Activated CD8-positive, alpha-beta T cell treated with anti-CD3 and anti-CD28 coated beads for 36 hours (primary cell): ENCODE data around the gene LSP1. TPM values are rescaled to one million over a fixed set of nuclear protein-coding genes. Genes with fewer than 3 reads are reported as not detected.

Experiments
- ATAC-seq: fragments of 200-7000 bp; cut with Tn5 transposase; one replicate; pipeline ENCODE4 v1.10.0; 2021; ENCODE audit warnings: mild to moderate bottlenecking, moderate library complexity
- CTCF ChIA-PET: fragments of 350-600 bp; sonication (Branson Sonifier 250); formaldehyde crosslinking; loops from one replicate; lab custom pipeline; 2021; ENCODE audit warnings: antibody characterized with exemption; lab: Charles Lee
- POLR2A ChIA-PET: fragments of 350-600 bp; sonication (Branson Sonifier 250); formaldehyde crosslinking; loops from one replicate; lab custom pipeline; 2021; ENCODE audit warnings: antibody characterized with exemption; lab: Charles Lee
- DNase-seq: peaks from one replicate; pipeline ENCODE4 v3.0.0-alpha.2; 2020
- H3K27ac Mint-ChIP-seq: one replicate; pipeline ENCODE4 v1.8.0; 2021; ENCODE audit warnings: mild to moderate bottlenecking, mixed read lengths
- H3K27me3 Mint-ChIP-seq: one replicate; pipeline ENCODE4 v1.8.0; 2021; ENCODE audit warnings: mixed read lengths
- H3K36me3 Mint-ChIP-seq: one replicate; pipeline ENCODE4 v1.8.0; 2021; ENCODE audit warnings: low read depth, mixed read lengths
- H3K4me1 Mint-ChIP-seq: one replicate; pipeline ENCODE4 v1.8.0; 2021; ENCODE audit warnings: low read depth, mixed read lengths
- H3K4me3 Mint-ChIP-seq: one replicate; pipeline ENCODE4 v1.8.0; 2021; ENCODE audit warnings: mild to moderate bottlenecking, moderate library complexity, mixed read lengths
- H3K9me3 Mint-ChIP-seq: one replicate; pipeline ENCODE4 v1.8.0; 2021; ENCODE audit warnings: mixed read lengths
- CTCF ChIP-seq: fragments of 200-600 bp; IDR thresholded peaks from one replicate; pipeline ENCODE4 v1.8.0; 2022; ENCODE audit warnings: antibody characterized with exemption, mild to moderate bottlenecking
- intact Hi-C: fragments of 100-400 bp; cut with micrococcal nuclease; formaldehyde crosslinking; loops from one replicate; pipeline ENCODE4 v1.10.0; 2022
- total RNA-seq, 2 experiments: library from RNA; stranded (reverse); gene quantifications; one replicate each; pipeline ENCODE4 v1.2.3, GENCODE V29; 2021

LSP1 gene
- total RNA-seq, 2 experiments from 2014 or later: 247 to 251 TPM

GRCh38 chr11:1868056-1868635 lies 15.3 kb downstream of the LSP1 start:
- Mint-ChIP-seq H3K9me3 (no peaks in the 10 kb centered on the region), H3K36me3 (peaks cover 2% of the 10 kb centered on the region), H3K27me3 (no peaks in the 10 kb centered on the region), H3K4me1 (peaks cover 54% of the 10 kb centered on the region), H3K27ac (no peak overlapping the region), H3K4me3 (no peak overlapping the region)
- no peak for TF ChIP-seq CTCF
- CTCF ChIA-PET: interaction anchor here (1.2 kb wide), 1 partner anchor 14 kb away, joined by 3 read pairs; no protein-coding TSS in a partner anchor
- intact Hi-C loops: no loop called here
- no peak for ATAC-seq
- no peak for DNase-seq
- POLR2A ChIA-PET: interaction anchor here (1.1 to 1.6 kb wide), 3 partner anchors 10 to 118 kb away, joined by 3 to 5 read pairs (median 3); partner anchors contain the start of gene LSP1

GRCh38 chr11:1868636-1869291 lies 15.9 kb downstream of the LSP1 start:
- intact Hi-C loops: no loop called here
- Mint-ChIP-seq H3K27ac (no peak overlapping the region), H3K36me3 (peaks cover 2% of the 10 kb centered on the region), H3K4me1 (peaks cover 55% of the 10 kb centered on the region), H3K9me3 (no peaks in the 10 kb centered on the region), H3K4me3 (no peak overlapping the region), H3K27me3 (no peaks in the 10 kb centered on the region)
- TF ChIP-seq CTCF: no peak
- DNase-seq (no peak), ATAC-seq (no peak)
- ChIA-PET CTCF (interaction anchor here (1.2 to 2.8 kb wide), 4 partner anchors 13 to 36 kb away, joined by 4 to 34 read pairs (median 7); partner anchors contain the start of gene LSP1), POLR2A (interaction anchor here (0.9 to 3.1 kb wide), 5 partner anchors 9 to 117 kb away, joined by 3 to 20 read pairs (median 5); partner anchors contain the start of gene LSP1)

- Mint-ChIP-seq H3K36me3 (peaks cover 2% of the 10 kb centered on the region), H3K27me3 (no peaks in the 10 kb centered on the region), H3K27ac (peak overlapping the region; percentile 11), H3K4me1 (peaks cover 53% of the 10 kb centered on the region), H3K9me3 (no peaks in the 10 kb centered on the region), H3K4me3 (no peak overlapping the region)
- no peak for DNase-seq
- intact Hi-C loops: no loop called here
- no peak for TF ChIP-seq CTCF
- ATAC-seq: no peak
- POLR2A ChIA-PET: interaction anchor here (0.7 to 3.1 kb wide), 7 partner anchors 10 to 117 kb away, joined by 3 to 20 read pairs (median 3); partner anchors contain the start of gene LSP1
- CTCF ChIA-PET: interaction anchor here (1.2 to 2.8 kb wide), 4 partner anchors 12 to 37 kb away, joined by 4 to 34 read pairs (median 7); partner anchors contain the start of gene LSP1
These were observed 16.8 kb downstream of the LSP1 start for GRCh38 chr11:1869427-1870325.

GRCh38 chr11:1870326-1870696 lies 17.4 kb downstream of the LSP1 start:
- CTCF ChIA-PET: interaction anchor here (0.9 to 2.8 kb wide), 5 partner anchors 12 to 280 kb away, joined by 4 to 34 read pairs (median 5); partner anchors contain the start of gene LSP1
- DNase-seq (no peak), ATAC-seq (no peak)
- no peaks in the 10 kb centered on the region for H3K9me3 Mint-ChIP-seq
- POLR2A ChIA-PET: interaction anchor here (0.7 to 3.1 kb wide), 5 partner anchors 12 to 80 kb away, joined by 3 to 20 read pairs (median 3); partner anchors contain the start of gene LSP1
- peaks cover 53% of the 10 kb centered on the region for H3K4me1 Mint-ChIP-seq
- intact Hi-C loops: no loop called here
- peak overlapping the region; percentile 9 for H3K4me3 Mint-ChIP-seq
- no peak overlapping the region for H3K27ac Mint-ChIP-seq
- H3K36me3 Mint-ChIP-seq: peaks cover 2% of the 10 kb centered on the region
- TF ChIP-seq CTCF: no peak
- no peaks in the 10 kb centered on the region for H3K27me3 Mint-ChIP-seq
